H1 (cell line): Measurements from ENCODE around the gene PLLP. TPM values are rescaled to one million over a fixed set of nuclear protein-coding genes. Genes with fewer than 3 reads are reported as not detected.

Source experiments
- ATF3 ChIP-seq: IDR thresholded peaks from 2 replicates; pipeline ENCODE4 v1.6.1; 2011; ENCODE audit warnings: low read depth, mild to moderate bottlenecking, low read length; ENCODE audit not compliant: insufficient read depth
- CHD2 ChIP-seq: IDR thresholded peaks from 2 replicates; pipeline ENCODE4 v1.6.1; 2012; ENCODE audit warnings: low read length, improper control_type of control experiment
- JUN ChIP-seq: IDR thresholded peaks from 2 replicates; pipeline ENCODE4 v1.6.1; 2011; ENCODE audit warnings: low read depth, mild to moderate bottlenecking, improper control_type of control experiment, low read length
- KDM5A ChIP-seq: fragments of 200-600 bp; IDR thresholded peaks from 2 replicates; pipeline ENCODE4 v1.7.1; 2012; ENCODE audit warnings: mild to moderate bottlenecking, low read length, inconsistent platforms, mixed read lengths
- SIX5 ChIP-seq: IDR thresholded peaks from 2 replicates; pipeline ENCODE4 v1.6.1; 2011; ENCODE audit warnings: mild to moderate bottlenecking, low read depth, low read length
- TCF12 ChIP-seq: IDR thresholded peaks from 2 replicates; pipeline ENCODE4 v1.6.1; 2011; ENCODE audit warnings: low read depth, mild to moderate bottlenecking, low read length
- polyA plus RNA-seq, 7 experiments: library from polyadenylated mRNA; depleted of rRNA in 3 of 7; stranded (reverse) in 5 of 7; unstranded in 2 of 7; fragments of >200 nt in 5 of 7; fragments of 200-250 nt in 2 of 7; gene quantifications; 1 replicate in 5 of 7; 2 replicates in 1 of 7; 4 replicates in 1 of 7; pipeline versions ENCODE4 v1.2.1 to v1.2.3, GENCODE V29; 2011 to 2013; ENCODE audit warnings: missing spikeins in 2 of 7, mixed read lengths in 2 of 7
- total RNA-seq: library from RNA; stranded (reverse); fragmentation: NEBNext Ultra II Directional; extraction: Animal tissue kit (Norgen Biotek cat#: 25700); gene quantifications from 2 replicates; pipeline ENCODE4 v1.2.1, GENCODE V29; 2021

PLLP gene
- total and polyA plus RNA-seq, 2 of the 8 experiments (the other 6 are each of a cell fraction or from before 2014, with no cell fraction given), result 2.9 to 10.6 TPM

- no peak for TF ChIP-seq CHD2
- TF ChIP-seq JUN, result no peak
- no peak for TF ChIP-seq TCF12
- no peak for TF ChIP-seq KDM5A
- no peak for TF ChIP-seq ATF3
- no peak for TF ChIP-seq SIX5
Measured at GRCh38 chr16:57235128-57236021, 49.1 kb downstream of the PLLP start (continued).
